Dermis lymphatic vessel endothelial cell (primary cell): ENCODE results near the gene STARD9. TPM values are rescaled to one million over a fixed set of nuclear protein-coding genes. Genes with fewer than 3 reads are reported as not detected.

Source experiments
- total RNA-seq: library from RNA; depleted of rRNA; stranded (reverse); fragments of >200 nt; gene quantifications from 2 replicates; pipeline ENCODE4 v1.2.1, GENCODE V29; 2014

The STARD9 gene
- total RNA-seq: 6.9 and 7.6 TPM in 2 replicates

GRCh38 chr15:42575188-42576039 lies at the start of gene STARD9:
TSS of gene STARD9 (plus strand) at chr15:42575606. CDS start at chr15:42575716, 110 bp downstream.

GRCh38 chr15:42548249-42549031 lies 27.0 kb upstream of the STARD9 start, which contains the start of the genes HAUS2 and LRRC57:
TSS of gene HAUS2 (plus strand) at chr15:42548838. CDS start at chr15:42548873, 35 bp downstream.
TSS of gene LRRC57 (minus strand) at chr15:42548793. CDS start at chr15:42548434, 359 bp downstream.

GRCh38 chr15:42736793-42737528 lies 161.6 kb downstream of the STARD9 start, which contains the start of gene CDAN1:
TSS of gene CDAN1 (minus strand) at chr15:42737128. CDS start at chr15:42737102, 26 bp downstream.

Other genes with a start within 250 kb of the STARD9 start
- gene CAPN3, start 216.1 kb upstream of the STARD9 start, total RNA-seq: 0.65 and 0.69 TPM in 2 replicates
- gene ZNF106, start 84.5 kb upstream of the STARD9 start, total RNA-seq: 30.0 and 37.9 TPM in 2 replicates
- 186 and 197 TPM in 2 replicates for gene SNAP23, start 80.0 kb upstream of the STARD9 start, total RNA-seq
- 15.4 and 18.7 TPM in 2 replicates for gene LRRC57, start 26.8 kb upstream of the STARD9 start, total RNA-seq
- gene HAUS2, start 26.8 kb upstream of the STARD9 start, total RNA-seq: 22.9 and 23.1 TPM in 2 replicates
- gene CDAN1, start 161.5 kb downstream of the STARD9 start, total RNA-seq: 9.2 and 9.5 TPM in 2 replicates